Muscle of arm (tissue), 14 donors: Measurements from ENCODE around the gene LMNTD1. TPM values are rescaled to one million over a fixed set of nuclear protein-coding genes. Genes with fewer than 3 reads are reported as not detected.
"Not testable (repeated sequence)": the region's sequence is repeated elsewhere in the genome, so short reads cannot be mapped to it uniquely, and the experiment has no call there.

Experiments used
- DNase-seq: peaks from one replicate; pipeline ENCODE4 v3.0.0-alpha.2; 2013
- long read RNA-seq, 11 donors: transcript quantifications; one replicate each; lab custom pipeline, GENCODE V29; 2026
- polyA plus RNA-seq, 12 donors: library from polyadenylated mRNA; unstranded; fragments of 120-200 nt; gene quantifications; one replicate each; pipeline ENCODE4 v1.2.1, GENCODE V29; 2013; ENCODE audit not compliant: insufficient read length in 12 of 12

LMNTD1 gene
- polyA plus RNA-seq: under 1 TPM in 3 of 12 donors, not detected in 9; 0.13 to 0.80 (median 0.17) TPM
- long read RNA-seq, donor 1: 0 reads
- long read RNA-seq, donor 2: 0 reads
- long read RNA-seq, donor 3: 0 reads
- long read RNA-seq, donor 4: 0 reads
- long read RNA-seq, donor 5: 0 reads
- long read RNA-seq, donor 6: 0 reads
- long read RNA-seq, donor 7: 0 reads
- long read RNA-seq, donor 8: 0 reads
- long read RNA-seq, donor 9: 0 reads
- long read RNA-seq, donor 10: 0 reads
- long read RNA-seq, donor 11: 0 reads

GRCh38 chr12:25553098-25553497, at the start of gene LMNTD1:
Gene LMNTD1 (minus strand): TSS chr12:25553283. CDS start chr12:25552959, 324 bp downstream.
- DNase-seq: no peak

DNA sequence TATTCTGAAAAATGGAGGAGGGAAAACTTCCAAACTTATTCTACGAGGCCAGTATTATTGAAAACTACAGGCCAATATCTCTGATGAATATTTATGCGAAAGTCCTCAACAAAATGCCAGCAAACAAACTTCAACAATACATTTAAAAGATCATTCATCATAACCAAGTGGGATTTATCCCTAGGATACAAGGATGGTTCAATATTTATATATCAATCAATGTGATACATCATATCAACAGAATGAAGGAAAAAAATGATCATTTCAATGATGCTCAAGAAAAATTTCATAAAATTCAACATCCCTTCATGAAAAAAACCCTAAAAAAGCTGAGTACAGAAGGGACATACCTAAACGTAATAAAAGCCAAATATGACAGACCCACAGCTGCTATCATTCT, 45.9 kb upstream of the LMNTD1 start:
- no peak for DNase-seq

DNA sequence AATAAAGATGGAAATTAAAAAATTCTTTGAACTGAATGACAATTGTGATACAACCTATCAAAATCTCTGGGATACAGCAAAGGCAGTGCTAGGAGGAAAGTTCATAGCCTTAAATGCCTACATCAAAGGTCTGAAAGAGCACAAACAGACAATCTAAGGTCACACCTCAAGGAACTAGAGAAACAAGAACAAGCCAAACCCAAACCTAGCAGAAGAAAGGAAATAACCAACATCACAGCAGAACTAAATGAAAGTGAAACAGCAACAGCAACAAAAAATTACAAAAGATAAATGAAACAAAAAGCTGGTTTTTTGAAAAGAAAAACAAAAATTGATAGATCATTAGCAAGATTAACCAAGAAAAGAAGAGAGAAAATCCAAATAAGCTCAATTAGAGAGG, 42.4 kb upstream of the LMNTD1 start:
- DNase-seq: not testable (repeated sequence)

DNA sequence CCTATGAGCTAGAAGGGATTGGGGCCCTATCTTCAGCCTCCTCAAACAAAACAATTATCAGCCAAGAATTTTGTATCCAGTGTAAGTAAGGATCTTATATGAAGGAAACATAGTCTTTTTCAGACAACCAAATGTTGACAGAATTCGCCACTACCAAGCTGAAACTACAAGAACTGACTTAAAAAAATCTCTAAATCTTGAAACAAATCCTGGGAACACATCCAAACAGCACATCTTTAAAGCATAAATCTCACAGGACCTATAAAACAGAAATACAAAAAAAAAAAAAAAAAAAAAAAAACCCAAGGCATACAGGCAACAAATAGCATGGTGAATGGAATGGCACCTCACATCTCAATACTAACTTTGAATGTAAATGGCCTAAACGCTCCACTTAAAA, 41.3 kb upstream of the LMNTD1 start:
- DNase-seq: no peak

DNA sequence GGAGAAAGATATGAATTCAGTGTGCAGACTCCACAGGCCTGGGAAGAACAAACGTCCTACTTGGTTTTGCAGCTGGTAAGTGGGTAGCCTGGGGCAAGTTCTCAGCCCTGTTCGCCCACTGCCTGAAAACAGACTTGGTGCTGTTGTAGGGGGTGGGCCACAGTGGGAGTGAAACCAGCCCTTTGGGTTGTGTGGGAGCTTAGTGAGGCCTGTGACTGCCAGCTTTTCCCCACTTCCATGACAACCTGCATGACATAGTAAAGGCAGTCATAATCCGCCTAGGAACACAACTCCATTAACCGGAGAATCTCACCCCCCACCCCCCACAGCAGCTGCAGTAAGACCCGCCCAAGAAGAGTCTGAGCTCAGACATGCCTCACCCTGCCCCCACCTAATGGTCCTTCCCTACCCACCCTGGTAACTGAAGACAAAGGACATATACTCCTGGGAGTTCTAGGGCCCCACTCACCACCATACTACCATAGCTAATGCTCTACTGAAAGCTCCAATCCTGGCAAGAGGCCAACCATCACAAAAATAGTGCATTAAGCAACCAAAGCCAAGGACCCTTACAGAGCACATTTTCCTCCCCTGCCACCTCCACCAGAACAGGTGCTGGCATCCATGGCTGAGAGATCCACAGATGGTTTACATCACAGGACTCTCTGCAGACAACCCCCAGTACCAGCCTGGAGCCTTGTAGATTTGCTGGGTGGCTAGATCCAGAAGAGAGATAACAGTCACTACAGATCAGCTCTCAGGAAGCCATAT, 39.8 kb upstream of the LMNTD1 start:
- no peak for DNase-seq

- DNase-seq: no peak
Measured at GRCh38 chr12:25591144-25591543, 38.1 kb upstream of the LMNTD1 start.

DNA sequence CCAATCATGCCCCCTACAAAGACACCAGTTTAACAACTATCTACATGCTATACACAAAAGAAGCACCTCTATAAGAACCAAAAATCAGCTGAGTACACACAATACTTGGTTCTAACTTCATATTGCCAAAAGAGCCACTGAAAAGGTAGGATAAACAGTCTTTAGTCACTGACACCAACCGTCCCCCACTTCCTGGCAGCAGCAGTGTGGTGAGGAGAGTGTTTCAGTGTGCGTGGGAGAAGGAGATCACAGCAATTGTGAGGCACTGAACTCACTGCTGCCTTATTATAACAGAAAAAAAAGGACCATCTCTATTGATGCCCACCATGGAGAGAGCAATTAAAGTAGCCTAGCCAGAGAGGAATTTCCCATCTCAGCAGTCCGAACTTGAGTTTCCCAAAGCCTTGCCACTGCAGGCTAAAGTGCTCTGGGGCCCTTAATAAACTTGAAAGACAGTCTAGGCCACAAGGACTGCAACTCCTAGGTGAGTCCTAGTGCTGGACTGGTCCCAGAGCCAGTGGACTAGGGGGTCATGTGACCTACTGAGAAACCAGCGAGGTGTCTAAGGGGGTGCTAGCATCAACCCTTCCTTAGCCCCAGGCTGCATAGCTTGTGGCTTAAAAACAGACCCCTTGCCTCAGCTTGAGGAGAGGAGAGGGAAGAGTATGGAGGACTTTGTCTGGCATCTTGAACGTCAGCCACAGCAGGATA, 37.1 kb upstream of the LMNTD1 start:
- DNase-seq: no peak

DNA sequence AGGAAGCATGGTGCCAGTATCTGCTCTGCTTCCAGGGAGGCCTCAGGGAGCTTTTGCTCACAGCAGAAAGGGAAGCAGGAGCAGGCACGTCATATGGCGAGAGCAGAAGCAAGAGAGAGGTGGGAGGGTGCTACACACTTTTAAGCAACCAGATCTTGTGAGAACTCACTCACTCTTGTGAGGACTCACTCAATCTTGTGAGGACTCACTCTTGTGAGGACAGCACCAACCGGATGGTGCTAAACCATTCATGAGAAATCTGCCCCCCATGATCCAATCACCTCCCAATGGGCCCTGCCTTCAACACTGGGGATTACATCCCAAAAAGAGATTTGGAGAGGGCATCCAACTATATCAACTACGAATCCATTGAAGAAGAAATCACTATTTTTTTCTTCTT, 34.3 kb upstream of the LMNTD1 start:
- DNase-seq: no peak

GRCh38 chr12:25585662-25586061, 32.6 kb upstream of the LMNTD1 start:
- DNase-seq: no peak

DNA sequence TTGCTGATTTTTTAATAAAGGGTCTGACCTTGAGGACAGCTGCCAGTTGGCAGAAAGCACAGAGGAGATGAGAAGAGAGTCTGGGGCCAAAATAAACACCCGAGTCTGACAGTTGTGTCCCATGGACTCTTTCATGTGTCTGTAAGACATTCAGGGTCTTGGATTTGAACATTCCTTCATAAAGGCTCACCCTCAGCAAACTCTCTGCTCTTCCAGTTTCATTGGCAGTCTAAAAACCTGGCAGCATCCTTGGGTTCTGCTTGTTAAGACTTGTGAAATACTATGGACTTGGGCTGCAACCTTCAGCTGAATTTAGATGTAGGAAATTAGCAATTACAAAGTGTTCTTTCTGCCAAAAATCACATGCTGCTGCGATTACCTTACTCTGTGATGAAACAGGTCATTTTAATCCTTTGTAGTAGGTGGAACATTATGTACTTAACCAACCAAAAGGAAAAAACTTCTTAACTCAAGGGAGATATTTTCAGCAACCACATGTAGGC, 32.0 kb upstream of the LMNTD1 start:
- peak; percentile 76 for DNase-seq

GRCh38 chr12:25584596-25584995, 31.5 kb upstream of the LMNTD1 start:
- DNase-seq: no peak

- DNase-seq: peak; percentile 27
Measured at GRCh38 chr12:25583545-25583944, 30.5 kb upstream of the LMNTD1 start.

- DNase-seq: no peak
Measured at GRCh38 chr12:25581067-25581466, 28.0 kb upstream of the LMNTD1 start.

DNA sequence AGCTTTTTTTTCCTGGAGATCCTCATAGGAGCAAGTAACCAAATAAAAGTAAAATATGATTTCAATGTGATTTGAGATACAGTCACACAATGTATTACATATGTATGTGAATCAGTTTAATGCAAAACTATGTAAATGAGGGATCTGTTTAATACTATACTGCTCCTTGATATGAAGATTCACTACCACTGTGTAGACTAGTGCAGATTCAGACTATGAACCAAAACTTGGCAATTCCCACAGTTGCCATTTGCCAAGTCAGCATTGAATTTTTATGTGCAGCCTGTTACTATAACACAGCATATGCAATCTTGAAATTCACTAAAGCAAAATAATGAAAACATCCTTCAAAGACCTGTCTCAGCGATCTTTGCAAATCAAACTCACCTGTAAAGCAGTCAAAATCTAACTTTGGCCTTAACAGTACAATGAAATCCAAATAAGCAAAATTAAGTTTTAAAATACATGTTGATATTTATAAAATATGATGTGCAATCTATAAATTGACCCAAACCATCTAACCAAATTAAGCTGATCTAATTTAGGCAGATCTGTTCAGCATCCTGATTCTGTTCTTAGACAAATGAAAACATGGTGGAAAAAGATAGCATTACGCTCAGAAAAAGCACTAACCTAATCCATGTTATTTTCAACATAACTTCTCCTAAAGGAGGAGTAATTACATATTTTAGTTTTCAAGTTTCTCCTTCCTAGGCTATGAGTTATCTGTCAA, 25.5 kb upstream of the LMNTD1 start:
- peak; percentile 25 for DNase-seq

DNA sequence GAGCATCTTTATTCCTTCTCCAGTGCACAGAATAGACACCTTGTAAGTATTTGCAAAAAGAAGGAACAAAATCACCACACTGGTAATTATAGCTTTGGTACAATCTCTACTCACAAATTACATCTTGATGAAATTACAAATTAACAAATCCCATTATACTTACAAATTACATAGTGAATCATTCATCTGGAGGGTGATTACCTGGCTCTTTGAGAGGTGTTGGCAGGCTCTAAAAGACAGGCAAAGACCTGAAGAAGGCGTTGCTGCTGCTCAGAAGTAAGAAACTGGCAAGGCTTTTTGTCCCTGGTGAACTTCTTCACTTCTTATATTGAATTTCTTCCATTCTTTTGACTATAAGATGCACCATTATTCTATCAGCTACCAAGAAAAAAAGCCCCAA, 21.7 kb upstream of the LMNTD1 start:
- DNase-seq: no peak

DNA sequence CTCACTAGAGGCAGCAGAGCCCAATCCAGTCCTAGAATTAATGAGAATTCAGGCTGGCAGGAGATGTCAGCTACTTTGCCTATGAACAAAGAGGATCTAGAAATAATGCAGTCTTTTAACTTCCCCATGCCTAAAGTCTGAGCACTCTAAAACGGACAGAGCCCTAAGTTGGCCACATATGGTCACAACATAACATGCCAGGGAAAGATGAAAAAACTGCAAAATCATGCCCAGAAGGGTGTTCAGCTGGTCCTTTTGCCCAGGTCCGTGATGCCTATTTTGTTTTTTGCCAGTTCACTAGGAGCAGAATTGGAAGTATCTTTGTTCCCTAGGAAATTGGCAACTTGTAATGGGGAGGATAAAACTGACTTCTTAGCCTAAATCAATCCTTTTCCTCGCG, 20.3 kb upstream of the LMNTD1 start:
- DNase-seq: no peak

DNA sequence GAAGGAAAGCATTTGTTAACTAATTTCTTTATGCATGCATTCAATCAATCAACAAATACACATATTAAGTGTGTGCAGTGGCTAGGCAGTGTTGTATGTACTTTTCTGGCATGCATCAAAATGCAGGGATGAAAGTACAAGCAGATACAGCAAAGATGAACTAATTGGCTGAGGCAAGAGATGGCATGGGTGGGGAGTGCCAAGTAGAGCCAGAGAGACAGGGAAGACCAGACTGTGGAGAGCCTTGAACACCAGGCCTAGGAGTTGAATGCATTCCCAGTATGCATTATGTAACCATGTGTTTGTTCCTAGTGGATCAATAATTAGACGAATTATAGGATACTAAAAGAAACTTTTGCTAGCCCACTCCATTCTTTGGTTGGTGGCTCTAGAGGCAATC, 17.3 kb upstream of the LMNTD1 start:
- DNase-seq: no peak

GRCh38 chr12:25566202-25566949, 13.3 kb upstream of the LMNTD1 start:
- DNase-seq: no peak

GRCh38 chr12:25558586-25558985, 5.5 kb upstream of the LMNTD1 start:
- no peak for DNase-seq

GRCh38 chr12:25557830-25558436, 4.8 kb upstream of the LMNTD1 start:
- DNase-seq: no peak

DNA sequence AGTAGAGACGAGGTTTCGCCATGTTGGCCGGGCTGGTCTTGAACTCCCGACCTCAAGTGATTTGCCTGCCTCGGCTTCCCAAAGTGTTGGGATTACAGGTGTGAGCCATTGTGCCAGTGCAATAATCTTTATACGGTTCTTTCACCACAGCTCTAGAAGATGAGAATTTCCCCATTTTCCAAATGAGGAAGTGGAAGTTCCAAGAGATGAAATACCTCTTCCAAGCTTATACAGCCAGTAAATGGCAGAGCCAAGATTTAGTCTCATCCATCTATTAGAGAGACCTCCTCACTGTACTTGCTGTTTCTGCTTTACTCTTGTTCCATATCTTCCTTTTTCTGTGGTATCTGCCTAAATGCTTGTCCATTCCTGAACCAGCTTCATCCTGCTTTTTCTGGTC, 3.1 kb upstream of the LMNTD1 start:
- DNase-seq: no peak
